HL-60/S4 treated with retinoic acid at 250 ng/mL for 4 days and 3 days (cell line): ENCODE data around the gene TRIML2.

Experiments used
- in situ Hi-C: fragments of 300-500 bp; cut with MboI; formaldehyde crosslinking; loops from 2 replicates; pipeline ENCODE4 v1.7.0; 2022; ENCODE audit warnings: low sequenced_read_pairs

TRIML2 gene

DNA sequence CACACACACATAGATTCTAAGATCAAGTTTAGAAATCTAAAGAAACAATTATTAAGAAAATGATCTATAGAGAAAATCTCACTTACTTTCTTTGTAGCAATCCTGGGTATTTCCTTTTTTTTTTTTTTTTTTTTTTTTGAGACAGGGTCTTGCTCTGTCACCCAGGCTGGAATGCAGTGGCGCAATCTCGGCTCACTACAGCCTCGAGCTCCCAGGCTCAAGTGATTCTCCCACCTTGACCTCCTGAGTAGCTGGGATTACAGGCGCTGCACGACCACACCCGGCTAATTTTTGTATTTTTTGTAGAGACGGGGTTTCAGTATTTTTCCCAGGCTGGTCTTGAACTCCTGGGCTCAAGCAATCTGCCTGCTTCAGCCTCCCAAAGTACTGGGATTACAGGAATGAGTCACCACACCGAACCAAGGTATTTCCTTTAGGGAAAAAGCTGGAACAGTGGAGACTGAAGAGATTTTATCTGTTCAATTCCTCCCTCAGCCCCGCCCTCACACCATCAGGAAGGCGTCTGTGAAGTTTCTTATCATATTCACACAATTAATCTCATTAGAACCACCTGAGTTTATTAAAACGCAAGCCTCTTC lies at the start of gene TRIML2:
Gene TRIML2 (minus strand): TSS at position 447 of the 599 bp plus-strand sequence. CDS start 4,235 bp downstream, outside the sequence.
- in situ Hi-C loops, result no loop called here

GRCh38 chr4:188158336-188158735 lies 48.9 kb upstream of the TRIML2 start:
- in situ Hi-C loops, result no loop called here

- in situ Hi-C loops, result no loop called here
Measured at GRCh38 chr4:188154668-188155405, 45.4 kb upstream of the TRIML2 start.

DNA sequence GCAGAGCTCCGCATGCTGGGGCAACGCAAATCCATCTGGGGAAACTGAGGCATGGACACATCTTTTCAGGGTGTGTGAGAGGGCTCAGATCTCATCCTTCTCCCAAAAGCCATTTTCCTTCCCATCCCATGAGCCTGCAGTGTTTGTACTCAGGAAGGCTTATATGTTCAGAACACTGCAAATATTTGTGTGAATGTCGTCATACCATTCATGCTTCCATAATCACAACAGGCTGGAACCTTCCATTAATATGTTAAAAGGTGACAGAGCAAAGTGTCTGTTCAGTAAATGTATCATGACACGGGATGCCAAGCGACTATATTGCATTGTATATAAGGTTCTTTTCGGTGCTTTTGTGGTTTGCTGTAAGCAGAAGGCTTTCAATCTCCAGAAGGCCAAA lies 38.4 kb upstream of the TRIML2 start:
- in situ Hi-C loops, result no loop called here

- in situ Hi-C loops, result no loop called here
Measured at GRCh38 chr4:188147176-188147575, 37.8 kb upstream of the TRIML2 start.

- in situ Hi-C loops, result no loop called here
Measured at GRCh38 chr4:188146618-188147017, 37.2 kb upstream of the TRIML2 start.

DNA sequence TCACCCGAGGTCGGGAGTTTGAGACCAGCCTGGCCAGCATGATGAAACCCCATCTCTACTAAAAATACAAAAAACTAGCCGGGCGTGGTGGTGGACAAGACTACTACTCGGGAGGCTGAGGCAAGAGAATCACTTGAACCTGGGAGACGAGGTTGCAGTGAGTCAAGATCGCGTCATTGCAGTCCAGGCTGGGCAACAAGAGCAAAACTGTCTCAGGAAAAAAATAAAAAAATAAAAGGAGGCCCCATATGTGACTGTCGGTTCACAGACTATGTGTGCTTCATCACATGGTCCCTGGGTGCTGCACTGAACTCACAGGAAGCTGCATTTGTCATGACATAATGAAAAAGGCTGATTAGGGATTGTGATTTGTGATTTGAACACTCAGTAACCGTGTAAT lies 36.2 kb upstream of the TRIML2 start:
- in situ Hi-C loops, result no loop called here

GRCh38 chr4:188143731-188144130 lies 34.3 kb upstream of the TRIML2 start:
- in situ Hi-C loops, result no loop called here

GRCh38 chr4:188139671-188140070 lies 30.3 kb upstream of the TRIML2 start:
- in situ Hi-C loops, result no loop called here

GRCh38 chr4:188139141-188139540 lies 29.7 kb upstream of the TRIML2 start, which contains the start of gene TRIML1:
TRIML1 (plus strand) TSS chr4:188139441; CDS start chr4:188139559, 118 bp downstream.
- in situ Hi-C loops, result no loop called here

DNA sequence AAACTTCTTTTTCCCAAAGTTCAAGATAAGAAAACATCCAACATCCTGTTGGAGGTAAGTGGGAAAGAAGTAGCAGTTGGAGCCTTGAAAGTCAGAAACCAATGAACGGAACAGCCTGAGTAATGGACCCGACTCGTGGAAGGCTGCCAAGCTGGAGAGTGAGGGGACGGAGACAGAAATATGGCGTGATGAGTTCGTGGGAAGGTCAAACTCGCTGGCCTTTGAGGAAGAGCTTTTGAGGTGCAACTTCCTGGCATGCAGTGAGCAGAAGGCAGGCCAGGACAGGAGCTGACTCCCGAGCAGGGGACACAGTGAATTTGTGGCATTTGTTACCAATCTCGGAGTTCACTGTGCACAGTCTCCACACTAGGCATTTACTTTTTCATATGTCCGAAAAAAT lies 28.8 kb upstream of the TRIML2 start:
- in situ Hi-C loops, result no loop called here

DNA sequence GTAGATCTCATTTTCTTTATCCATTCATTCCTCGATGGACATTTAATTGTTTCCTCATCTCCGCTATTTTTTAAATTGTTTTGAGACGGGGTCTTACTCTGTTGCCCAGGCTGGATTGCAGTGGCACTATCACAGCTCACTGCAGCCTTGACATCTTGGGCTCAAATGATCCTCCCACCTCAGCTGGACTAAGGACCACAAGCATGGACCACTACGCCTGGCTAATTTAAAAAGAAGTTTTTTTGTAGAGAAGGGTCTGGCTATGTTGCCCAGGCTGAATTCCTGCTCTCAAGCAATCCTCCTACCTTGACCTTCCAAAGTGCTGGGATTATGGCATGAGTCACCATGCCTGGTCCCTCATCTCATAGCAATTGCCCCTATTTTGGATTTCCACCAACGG lies 22.8 kb upstream of the TRIML2 start:
- in situ Hi-C loops, result no loop called here

DNA sequence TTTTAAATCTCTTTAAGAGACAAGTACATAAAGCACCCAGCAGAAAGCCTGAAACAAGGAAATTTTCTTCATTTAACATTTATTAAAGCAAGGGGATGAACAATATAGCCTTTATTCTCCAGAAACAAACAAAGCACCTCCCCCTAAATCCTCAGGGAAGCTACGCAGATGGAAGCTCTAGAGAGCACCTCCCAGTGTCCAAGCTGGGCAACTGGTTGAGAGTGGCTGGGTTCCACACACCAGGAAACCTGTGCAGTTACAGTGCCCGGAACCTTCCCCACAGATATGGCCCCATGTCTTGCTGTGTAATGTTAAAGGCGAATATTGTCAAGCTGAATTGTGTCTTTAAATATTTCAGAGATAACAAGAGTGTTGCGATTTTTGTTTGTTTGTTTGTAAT lies 21.0 kb upstream of the TRIML2 start:
- in situ Hi-C loops, result no loop called here

GRCh38 chr4:188127214-188127874 lies 17.9 kb upstream of the TRIML2 start:
- in situ Hi-C loops, result no loop called here

DNA sequence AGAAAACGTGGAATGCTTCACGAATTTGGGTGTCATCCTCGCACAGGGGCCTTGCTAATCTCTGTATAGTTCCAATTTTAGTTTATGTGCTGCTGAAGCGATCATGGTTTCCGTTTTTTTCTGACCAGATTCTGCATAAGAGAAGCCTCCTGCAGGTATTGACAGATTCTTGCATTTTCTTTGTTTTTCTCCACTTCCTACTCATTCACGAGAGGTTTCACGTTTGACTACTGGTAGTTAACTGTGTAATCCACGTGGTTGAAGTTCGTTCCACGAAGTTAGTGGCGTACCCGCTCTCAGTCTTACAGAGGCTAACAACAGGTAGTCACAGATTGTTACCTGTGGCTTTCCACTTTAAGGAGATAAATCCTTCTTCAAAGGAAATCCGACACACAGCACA lies 12.1 kb upstream of the TRIML2 start:
- in situ Hi-C loops, result no loop called here

GRCh38 chr4:188117631-188118324 lies 8.4 kb upstream of the TRIML2 start:
- in situ Hi-C loops, result no loop called here

DNA sequence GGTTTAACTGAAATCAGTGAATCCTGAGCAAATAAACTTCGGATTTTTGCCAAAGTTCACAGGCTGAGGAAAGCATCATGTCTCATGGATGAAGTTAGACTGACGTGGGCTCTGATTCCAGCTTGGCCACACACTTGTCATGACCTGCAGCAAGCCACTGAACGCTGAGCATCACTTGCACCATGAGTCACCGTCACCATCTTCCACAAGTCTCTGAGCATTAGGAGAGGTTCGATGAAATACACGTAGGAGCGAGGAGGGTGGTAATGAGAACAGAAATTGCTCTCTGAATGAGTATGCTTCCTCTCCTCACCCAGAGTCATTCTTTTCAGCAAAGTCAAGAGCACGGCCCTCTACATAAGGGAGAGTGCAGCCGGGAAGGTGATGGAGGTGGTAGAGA lies 3.8 kb upstream of the TRIML2 start:
- in situ Hi-C loops, result no loop called here

GRCh38 chr4:188111955-188112354 lies 2.6 kb upstream of the TRIML2 start:
- in situ Hi-C loops, result no loop called here

DNA sequence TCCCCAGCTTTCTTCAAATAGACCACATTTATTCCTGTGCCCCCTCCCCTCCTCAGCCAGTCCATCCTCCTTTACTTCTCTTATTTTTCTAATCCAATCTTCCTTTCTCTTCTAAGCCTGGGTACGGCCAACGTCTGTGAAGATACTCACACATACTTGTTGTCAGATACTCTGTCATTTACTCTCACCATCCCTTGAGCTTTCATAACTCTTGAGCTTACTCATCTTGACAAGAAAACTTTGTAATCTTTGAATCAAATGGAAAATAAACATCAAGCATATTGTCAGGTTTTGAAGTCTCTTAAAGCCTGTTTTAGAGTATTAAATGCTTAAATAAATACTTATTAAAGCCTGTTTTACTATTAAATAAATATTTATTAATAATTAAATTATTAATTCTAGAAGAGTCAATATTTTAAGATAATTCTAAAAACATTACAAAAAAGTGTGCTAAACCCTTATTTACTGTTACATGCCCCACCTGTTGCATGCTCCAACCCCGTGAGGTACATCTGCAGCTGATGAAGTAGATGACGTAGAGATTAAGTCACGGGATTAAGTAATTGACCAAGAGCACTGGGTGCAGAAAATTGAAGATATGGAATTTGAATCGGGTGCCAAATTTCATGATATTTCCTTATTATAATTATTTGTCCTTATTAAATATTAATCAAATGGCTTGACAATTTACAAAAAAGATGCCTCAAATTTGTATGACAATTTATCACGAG lies 1.5 kb upstream of the TRIML2 start:
- in situ Hi-C loops, result no loop called here

DNA sequence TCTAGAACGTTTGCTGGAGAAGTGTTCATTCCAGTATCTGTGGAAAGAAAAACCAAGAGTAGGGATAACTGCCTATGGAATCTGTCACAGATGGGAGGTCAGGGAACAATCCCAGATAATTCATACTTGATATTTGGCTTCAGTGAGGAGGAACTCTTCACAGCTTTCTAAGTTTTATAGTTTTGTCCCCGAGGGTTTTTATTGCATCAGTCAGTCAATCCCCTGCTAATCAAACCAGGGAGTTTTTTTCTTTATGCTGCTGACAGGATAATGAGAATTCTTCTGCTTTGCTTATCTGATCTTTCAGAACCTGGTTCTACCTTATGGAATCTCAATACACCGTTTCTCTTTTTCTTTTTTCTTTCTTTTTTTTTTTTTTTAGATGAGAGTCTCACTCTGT lies 633 bp upstream of the TRIML2 start:
- in situ Hi-C loops, result no loop called here
